ENCODE measurements around the gene GSTA1. TPM values are rescaled to one million over a fixed set of nuclear protein-coding genes. Genes with fewer than 3 reads are reported as not detected.
"Not testable (repeated sequence)": the region's sequence is repeated elsewhere in the genome, so short reads cannot be mapped to it uniquely, and the experiment has no call there.

GSTA1 gene
- total and polyA plus RNA-seq, 2 donors from 2014 or later: 1.3 to 725 TPM

DNA sequence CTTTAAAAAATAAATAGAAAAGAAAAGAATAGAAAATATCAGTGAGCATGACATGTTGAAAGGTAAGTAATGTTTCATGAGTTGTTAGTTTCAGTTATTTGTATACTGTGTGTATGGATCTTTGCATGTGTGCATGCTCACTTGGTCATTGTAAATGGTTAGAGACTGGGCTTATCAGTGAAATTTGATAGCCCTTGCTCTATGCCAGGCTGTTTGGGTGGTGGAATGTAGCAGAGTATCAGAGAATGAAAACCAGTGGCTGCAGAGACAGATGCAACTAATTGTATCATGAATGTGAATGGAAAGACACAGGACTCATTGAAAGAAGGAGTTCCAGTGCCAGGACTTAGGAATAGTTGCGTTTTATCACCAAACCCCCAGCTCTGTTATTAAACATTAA, 44.5 kb downstream of the GSTA1 start:
- H3K36me3 ChIP-seq (ENCODE audit: control insufficient read depth in 2 of 3, insufficient read depth in 3 of 3, low read length in 3 of 3): no peaks in the 10 kb centered on the region
- no peaks in the 10 kb centered on the region for H3K9me3 ChIP-seq (ENCODE audit: control insufficient read depth in 2 of 3, insufficient read depth in 1 of 3, low read length in 3 of 3)
- no peaks in the 10 kb centered on the region for H3K27me3 ChIP-seq (ENCODE audit: control insufficient read depth, insufficient read depth, low read length)
- H3K4me1 ChIP-seq (ENCODE audit: control insufficient read depth in 2 of 3, insufficient read depth in 2 of 3, low read depth in 1 of 3, low read length in 3 of 3): no peaks in the 10 kb centered on the region
- DNase-seq: no peak
- no peak for TF ChIP-seq CTCF (IDR thresholded peaks at IDR 0.05; ENCODE audit: borderline replicate concordance, extremely low read depth, insufficient read depth)
- no peak overlapping the region for H3K27ac ChIP-seq (ENCODE audit: low read depth in 2 of 2, low read length in 2 of 2)
- intact Hi-C loops (cut with DNase I): no loop called here
- FAIRE-seq: no peak
- H3K4me3 ChIP-seq (ENCODE audit: low read length in 3 of 3): no peak overlapping the region
- H3K9ac ChIP-seq (ENCODE audit: low read length in 3 of 3): no peak overlapping the region

DNA sequence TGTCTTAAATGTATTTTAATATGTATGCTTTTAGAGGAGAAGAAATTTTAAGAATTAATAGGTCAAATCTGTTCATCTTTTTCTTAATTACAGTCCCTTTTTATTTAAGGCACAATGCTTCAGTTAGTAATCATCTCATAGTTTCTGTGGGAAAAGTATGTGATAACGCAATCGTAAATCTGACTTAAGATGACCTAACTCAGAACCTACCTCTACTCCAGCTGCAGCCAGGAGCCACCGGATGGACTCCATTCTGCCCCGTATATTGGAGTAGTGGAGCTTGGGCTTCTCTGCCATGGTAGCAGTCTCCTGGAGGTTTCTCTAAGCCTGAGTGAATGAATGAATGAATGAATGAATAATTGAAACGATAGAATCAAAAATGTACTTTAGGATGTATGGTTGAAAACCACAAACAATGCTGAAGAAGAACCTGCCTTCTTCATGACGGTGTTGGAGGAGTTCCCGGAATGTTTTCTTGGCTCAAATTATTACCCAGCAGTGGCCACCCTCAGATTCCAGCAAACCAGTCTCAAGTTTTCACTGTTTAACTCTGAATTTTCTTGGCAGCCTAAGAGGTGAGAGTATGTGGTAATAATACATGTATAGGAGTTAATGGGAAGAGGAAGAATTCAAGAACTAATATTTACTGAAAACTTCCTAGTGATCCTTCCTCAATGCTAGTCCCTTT, 45.8 kb downstream of the GSTA1 start:
- H3K4me3 ChIP-seq (ENCODE audit: low read length in 3 of 3); H3K36me3 ChIP-seq (ENCODE audit: control insufficient read depth in 2 of 3, insufficient read depth in 3 of 3, low read length in 3 of 3); intact Hi-C loops (cut with DNase I); H3K27me3 ChIP-seq (ENCODE audit: control insufficient read depth, insufficient read depth, low read length); DNase-seq; FAIRE-seq; H3K9me3 ChIP-seq (ENCODE audit: control insufficient read depth in 2 of 3, insufficient read depth in 1 of 3, low read length in 3 of 3); H3K4me1 ChIP-seq (ENCODE audit: control insufficient read depth in 2 of 3, insufficient read depth in 2 of 3, low read depth in 1 of 3, low read length in 3 of 3); H3K27ac ChIP-seq (ENCODE audit: low read depth in 2 of 2, low read length in 2 of 2); H3K9ac ChIP-seq (ENCODE audit: low read length in 3 of 3): not testable (repeated sequence)

DNA sequence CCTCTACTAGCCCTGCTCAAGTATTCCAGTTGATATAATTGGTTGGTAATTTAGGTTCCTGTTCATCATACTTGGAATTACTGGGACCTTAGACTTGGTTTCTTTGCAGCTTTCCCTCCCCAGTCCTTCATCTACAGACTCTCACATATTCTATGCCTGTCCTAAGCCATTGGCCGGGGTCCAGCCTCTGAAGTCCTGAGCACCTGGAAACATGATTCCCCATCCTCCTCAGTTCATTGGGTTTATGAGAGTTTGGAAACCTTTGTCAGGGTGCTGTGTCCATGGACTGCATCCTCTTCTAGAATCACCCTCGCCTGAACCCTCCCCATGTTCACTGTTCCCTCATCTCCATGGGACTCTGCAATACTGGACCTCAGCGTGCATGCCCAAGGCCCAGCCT, 49.2 kb downstream of the GSTA1 start:
- H3K4me1 ChIP-seq (ENCODE audit: control insufficient read depth in 2 of 3, insufficient read depth in 2 of 3, low read depth in 1 of 3, low read length in 3 of 3): no peaks in the 10 kb centered on the region
- FAIRE-seq: no peak
- intact Hi-C loops (cut with DNase I): no loop called here
- H3K9ac ChIP-seq (ENCODE audit: low read length in 3 of 3): no peak overlapping the region
- H3K36me3 ChIP-seq (ENCODE audit: control insufficient read depth in 2 of 3, insufficient read depth in 3 of 3, low read length in 3 of 3): peaks cover 0 to 16% (median 3%) of the 10 kb centered on the region in 3 donors
- no peak overlapping the region for H3K4me3 ChIP-seq (ENCODE audit: low read length in 3 of 3)
- H3K27ac ChIP-seq (ENCODE audit: low read depth in 2 of 2, low read length in 2 of 2): no peak overlapping the region
- H3K9me3 ChIP-seq (ENCODE audit: control insufficient read depth in 2 of 3, insufficient read depth in 1 of 3, low read length in 3 of 3): no peaks in the 10 kb centered on the region
- TF ChIP-seq CTCF (IDR thresholded peaks at IDR 0.05; ENCODE audit: borderline replicate concordance, extremely low read depth, insufficient read depth): no peak
- DNase-seq: no peak
- H3K27me3 ChIP-seq (ENCODE audit: control insufficient read depth, insufficient read depth, low read length): no peaks in the 10 kb centered on the region

DNA sequence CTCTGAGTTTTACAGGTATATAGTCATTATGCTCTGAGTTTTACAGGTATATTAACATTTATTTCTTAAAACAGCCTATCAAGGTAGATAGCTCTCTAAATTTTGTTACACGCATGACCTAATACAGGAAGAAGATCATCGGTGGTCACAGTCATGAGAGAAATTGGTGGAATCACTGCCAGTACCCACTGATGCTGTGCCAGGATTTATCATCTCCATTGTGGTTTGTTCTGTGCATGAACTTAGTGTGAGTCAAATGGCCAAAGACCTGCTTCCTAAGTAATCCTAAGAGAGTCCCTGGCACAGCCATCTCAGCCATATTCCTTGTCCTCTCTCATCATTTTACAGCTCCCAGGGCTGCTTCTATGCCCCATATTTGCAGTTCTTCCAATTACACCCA, 50.5 kb downstream of the GSTA1 start:
- peaks cover 0 to 16% (median 3%) of the 10 kb centered on the region in 3 donors for H3K36me3 ChIP-seq (ENCODE audit: control insufficient read depth in 2 of 3, insufficient read depth in 3 of 3, low read length in 3 of 3)
- DNase-seq; H3K9me3 ChIP-seq (ENCODE audit: control insufficient read depth in 2 of 3, insufficient read depth in 1 of 3, low read length in 3 of 3); H3K4me1 ChIP-seq (ENCODE audit: control insufficient read depth in 2 of 3, insufficient read depth in 2 of 3, low read depth in 1 of 3, low read length in 3 of 3); H3K27me3 ChIP-seq (ENCODE audit: control insufficient read depth, insufficient read depth, low read length); H3K27ac ChIP-seq (ENCODE audit: low read depth in 2 of 2, low read length in 2 of 2); FAIRE-seq; H3K4me3 ChIP-seq (ENCODE audit: low read length in 3 of 3); H3K9ac ChIP-seq (ENCODE audit: low read length in 3 of 3); intact Hi-C loops (cut with DNase I): not testable (repeated sequence)
